Measurements from ENCODE around the gene SHD.
"Not testable (repeated sequence)": the region's sequence is repeated elsewhere in the genome, so short reads cannot be mapped to it uniquely, and the experiment has no call there.

DNA sequence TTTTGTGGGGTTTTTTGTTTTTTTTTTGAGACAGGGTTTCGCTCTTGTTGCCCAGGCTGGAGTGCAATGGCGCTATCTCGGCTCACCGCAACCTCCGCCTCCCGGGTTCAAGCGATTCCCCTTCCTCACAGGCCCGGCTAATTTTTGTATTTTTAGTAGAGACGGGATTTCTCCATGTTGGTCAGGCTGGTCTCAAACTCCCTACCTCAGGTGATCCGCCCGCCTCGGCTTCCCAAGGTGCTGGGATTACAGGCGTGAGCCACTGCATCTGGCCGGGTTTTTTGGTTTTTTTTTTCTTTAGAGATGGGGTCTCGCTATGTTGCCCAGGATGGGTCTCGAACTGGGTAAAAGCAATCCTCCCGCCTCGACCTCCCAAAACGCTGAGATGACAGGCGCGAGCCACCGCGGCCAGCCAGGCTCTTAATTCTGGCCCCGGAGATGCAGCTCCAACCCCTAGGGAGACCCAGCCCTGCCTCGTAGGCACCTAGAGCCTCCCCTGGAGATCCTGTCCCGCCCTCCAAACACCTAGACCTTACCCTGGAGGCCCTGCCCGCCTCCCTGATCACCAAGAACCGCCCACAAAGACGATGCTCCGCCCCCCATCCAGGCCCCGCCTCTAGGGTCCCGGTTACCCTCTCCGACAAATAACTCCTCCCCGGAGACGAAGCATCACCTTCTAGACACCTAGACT is 50.1 kb downstream of the SHD start:
- TF ChIP-seq, protein P1, sequence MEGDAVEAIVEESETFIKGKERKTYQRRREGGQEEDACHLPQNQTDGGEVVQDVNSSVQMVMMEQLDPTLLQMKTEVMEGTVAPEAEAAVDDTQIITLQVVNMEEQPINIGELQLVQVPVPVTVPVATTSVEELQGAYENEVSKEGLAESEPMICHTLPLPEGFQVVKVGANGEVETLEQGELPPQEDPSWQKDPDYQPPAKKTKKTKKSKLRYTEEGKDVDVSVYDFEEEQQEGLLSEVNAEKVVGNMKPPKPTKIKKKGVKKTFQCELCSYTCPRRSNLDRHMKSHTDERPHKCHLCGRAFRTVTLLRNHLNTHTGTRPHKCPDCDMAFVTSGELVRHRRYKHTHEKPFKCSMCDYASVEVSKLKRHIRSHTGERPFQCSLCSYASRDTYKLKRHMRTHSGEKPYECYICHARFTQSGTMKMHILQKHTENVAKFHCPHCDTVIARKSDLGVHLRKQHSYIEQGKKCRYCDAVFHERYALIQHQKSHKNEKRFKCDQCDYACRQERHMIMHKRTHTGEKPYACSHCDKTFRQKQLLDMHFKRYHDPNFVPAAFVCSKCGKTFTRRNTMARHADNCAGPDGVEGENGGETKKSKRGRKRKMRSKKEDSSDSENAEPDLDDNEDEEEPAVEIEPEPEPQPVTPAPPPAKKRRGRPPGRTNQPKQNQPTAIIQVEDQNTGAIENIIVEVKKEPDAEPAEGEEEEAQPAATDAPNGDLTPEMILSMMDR (conservative IDR thresholded peaks at IDR 0.05 in 1 of 2, IDR thresholded peaks at IDR 0.05 in 1 of 2; ENCODE audit: low read depth in 1 of 2, low read length in 2 of 2) = not testable (repeated sequence)
- TF ChIP-seq EZH2 (IDR thresholded peaks at IDR 0.05; ENCODE audit: low read length, missing control alignments) = not testable (repeated sequence)

Data from fibroblast of lung (primary cell).